SK-N-SH treated with all-trans-retinoic acid at 6 μM for 48 hours (cell line): ENCODE data around the gene ANKRD49.
"Not testable (repeated sequence)": the region's sequence is repeated elsewhere in the genome, so short reads cannot be mapped to it uniquely, and the experiment has no call there.

ENCODE experiments used
- ATAC-seq: fragments of 200-7000 bp; cut with Tn5 transposase; 3 replicates; pipeline ENCODE4 v1.9.1; 2020; ENCODE audit warnings: mild to moderate bottlenecking, moderate library complexity
- ARNTL ChIP-seq: fragments of 450-650 bp; formaldehyde crosslinking; IDR thresholded peaks from 2 replicates; pipeline ENCODE4 v1.5.0; 2020; ENCODE audit warnings: low read depth, mild to moderate bottlenecking, moderate library complexity, borderline replicate concordance
- BACH2 ChIP-seq: fragments of 250-450 bp; sonication (Bioruptor Pico); IDR thresholded peaks from 2 replicates; pipeline ENCODE4 v1.9.0; 2021; ENCODE audit warnings: mild to moderate bottlenecking, borderline replicate concordance
- CSDC2 ChIP-seq: fragments of 250-450 bp; sonication (Bioruptor Pico); IDR thresholded peaks from 2 replicates; pipeline ENCODE4 v1.5.0; 2020; ENCODE audit warnings: mild to moderate bottlenecking, moderate library complexity
- ESRRG ChIP-seq: fragments of 250-450 bp; sonication (Bioruptor Pico); IDR thresholded peaks from 2 replicates; pipeline ENCODE4 v1.6.1; 2021; ENCODE audit warnings: mild to moderate bottlenecking
- GLIS3 ChIP-seq: fragments of 250-450 bp; sonication (Bioruptor Pico); IDR thresholded peaks from 2 replicates; pipeline ENCODE4 v1.5.0; 2020; ENCODE audit warnings: mild to moderate bottlenecking, moderate library complexity
- ISL1 ChIP-seq: fragments of 250-450 bp; sonication (Bioruptor Pico); IDR thresholded peaks from 2 replicates; pipeline ENCODE4 v2.1.2; 2022; ENCODE audit warnings: mild to moderate bottlenecking, moderate library complexity
- OSR1 ChIP-seq: fragments of 250-450 bp; sonication (Bioruptor Pico); IDR thresholded peaks from 2 replicates; pipeline ENCODE4 v1.8.0; 2022; ENCODE audit warnings: moderate library complexity, mild to moderate bottlenecking, inconsistent platforms
- PPARA ChIP-seq: fragments of 250-450 bp; sonication (Bioruptor Pico); IDR thresholded peaks from 2 replicates; pipeline ENCODE4 v1.5.0; 2020; ENCODE audit warnings: mild to moderate bottlenecking, borderline replicate concordance
- RARB ChIP-seq: fragments of 250-450 bp; sonication (Bioruptor Pico); IDR thresholded peaks from 2 replicates; pipeline ENCODE4 v1.8.0; 2021; ENCODE audit warnings: mild to moderate bottlenecking, moderate library complexity
- SNAI2 ChIP-seq: fragments of 250-450 bp; sonication (Bioruptor Pico); IDR thresholded peaks from 2 replicates; pipeline ENCODE4 v1.5.0; 2020; ENCODE audit warnings: mild to moderate bottlenecking, moderate library complexity
- TCF4 ChIP-seq: fragments of 250-450 bp; sonication (Bioruptor Pico); IDR thresholded peaks from 2 replicates; pipeline ENCODE4 v1.8.0; 2021; ENCODE audit warnings: mild to moderate bottlenecking, moderate library complexity, borderline replicate concordance
- TOX ChIP-seq: fragments of 250-450 bp; sonication (Bioruptor Pico); IDR thresholded peaks from 2 replicates; pipeline ENCODE4 v1.8.0; 2021; ENCODE audit warnings: mild to moderate bottlenecking, moderate library complexity, borderline replicate concordance
- ZC3H10 ChIP-seq: fragments of 250-450 bp; sonication (Bioruptor Pico); IDR thresholded peaks from 2 replicates; pipeline ENCODE4 v1.5.1; 2021; ENCODE audit warnings: mild to moderate bottlenecking, moderate library complexity
- ZFP3 ChIP-seq: fragments of 250-450 bp; sonication (Bioruptor Pico); IDR thresholded peaks from 2 replicates; pipeline ENCODE4 v1.5.0; 2020; ENCODE audit warnings: mild to moderate bottlenecking, moderate library complexity
- ZFP30 ChIP-seq: fragments of 450-650 bp; formaldehyde crosslinking; IDR thresholded peaks from 2 replicates; pipeline ENCODE4 v1.5.0; 2022; ENCODE audit warnings: mild to moderate bottlenecking, moderate library complexity
- ZNF565 ChIP-seq: fragments of 450-650 bp; formaldehyde crosslinking; conservative IDR thresholded peaks from 2 replicates; pipeline ENCODE4 v1.5.0; 2020; ENCODE audit warnings: low read depth, mild to moderate bottlenecking, moderate library complexity
- ZNF70 ChIP-seq: fragments of 450-650 bp; formaldehyde crosslinking; IDR thresholded peaks from 2 replicates; pipeline ENCODE4 v1.5.0; 2020; ENCODE audit warnings: mild to moderate bottlenecking, moderate library complexity
- TF ChIP-seq, protein P1 (sequence below): fragments of 250-450 bp; sonication (Bioruptor Pico); IDR thresholded peaks from 2 replicates; pipeline ENCODE4 v1.5.1; 2020; ENCODE audit warnings: low read depth, mild to moderate bottlenecking, moderate library complexity
- TF ChIP-seq, protein P2 (sequence below): fragments of 250-450 bp; sonication (Bioruptor Pico); IDR thresholded peaks from 2 replicates; pipeline ENCODE4 v1.5.1; 2021; ENCODE audit warnings: mild to moderate bottlenecking, moderate library complexity
- TF ChIP-seq, protein P3 (sequence below): fragments of 250-450 bp; sonication (Bioruptor Pico); IDR thresholded peaks from 2 replicates; pipeline ENCODE4 v1.8.0; 2021; ENCODE audit warnings: low read depth, mild to moderate bottlenecking, moderate library complexity, borderline replicate concordance
- TF ChIP-seq, protein P4 (sequence below): fragments of 250-450 bp; sonication (Bioruptor Pico); IDR thresholded peaks from 2 replicates; pipeline ENCODE4 v1.8.0; 2020; ENCODE audit warnings: mild to moderate bottlenecking, moderate library complexity, borderline replicate concordance

ANKRD49 gene

DNA sequence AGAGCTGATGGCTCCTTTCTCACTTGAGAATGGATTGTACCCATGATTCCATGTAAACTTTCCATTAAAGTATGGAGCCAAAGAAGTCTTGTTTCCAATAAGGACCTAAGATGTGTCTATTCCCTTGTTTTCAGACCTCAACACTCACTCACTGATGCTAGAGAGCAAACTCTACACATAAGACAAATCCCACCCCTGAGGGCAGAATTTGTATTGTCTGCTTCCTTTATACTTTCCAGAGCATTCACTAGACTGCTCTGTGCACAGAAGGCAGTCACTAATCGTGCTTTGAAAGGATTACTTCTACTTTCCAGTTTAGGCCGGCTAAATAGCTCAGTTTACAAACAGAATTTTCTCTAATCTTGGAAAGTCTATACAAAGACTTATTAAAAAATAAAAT is 6.4 kb downstream of the ANKRD49 start (continued):
- TF ChIP-seq BACH2 (CRISPR knock-in tag), result no peak
- TF ChIP-seq TOX (CRISPR knock-in tag), result no peak
- TF ChIP-seq, protein P1, sequence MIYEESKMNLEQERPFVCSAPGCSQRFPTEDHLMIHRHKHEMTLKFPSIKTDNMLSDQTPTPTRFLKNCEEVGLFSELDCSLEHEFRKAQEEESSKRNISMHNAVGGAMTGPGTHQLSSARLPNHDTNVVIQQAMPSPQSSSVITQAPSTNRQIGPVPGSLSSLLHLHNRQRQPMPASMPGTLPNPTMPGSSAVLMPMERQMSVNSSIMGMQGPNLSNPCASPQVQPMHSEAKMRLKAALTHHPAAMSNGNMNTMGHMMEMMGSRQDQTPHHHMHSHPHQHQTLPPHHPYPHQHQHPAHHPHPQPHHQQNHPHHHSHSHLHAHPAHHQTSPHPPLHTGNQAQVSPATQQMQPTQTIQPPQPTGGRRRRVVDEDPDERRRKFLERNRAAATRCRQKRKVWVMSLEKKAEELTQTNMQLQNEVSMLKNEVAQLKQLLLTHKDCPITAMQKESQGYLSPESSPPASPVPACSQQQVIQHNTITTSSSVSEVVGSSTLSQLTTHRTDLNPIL, result no peak
- no peak for TF ChIP-seq RARB (CRISPR knock-in tag)
- TF ChIP-seq, protein P2, sequence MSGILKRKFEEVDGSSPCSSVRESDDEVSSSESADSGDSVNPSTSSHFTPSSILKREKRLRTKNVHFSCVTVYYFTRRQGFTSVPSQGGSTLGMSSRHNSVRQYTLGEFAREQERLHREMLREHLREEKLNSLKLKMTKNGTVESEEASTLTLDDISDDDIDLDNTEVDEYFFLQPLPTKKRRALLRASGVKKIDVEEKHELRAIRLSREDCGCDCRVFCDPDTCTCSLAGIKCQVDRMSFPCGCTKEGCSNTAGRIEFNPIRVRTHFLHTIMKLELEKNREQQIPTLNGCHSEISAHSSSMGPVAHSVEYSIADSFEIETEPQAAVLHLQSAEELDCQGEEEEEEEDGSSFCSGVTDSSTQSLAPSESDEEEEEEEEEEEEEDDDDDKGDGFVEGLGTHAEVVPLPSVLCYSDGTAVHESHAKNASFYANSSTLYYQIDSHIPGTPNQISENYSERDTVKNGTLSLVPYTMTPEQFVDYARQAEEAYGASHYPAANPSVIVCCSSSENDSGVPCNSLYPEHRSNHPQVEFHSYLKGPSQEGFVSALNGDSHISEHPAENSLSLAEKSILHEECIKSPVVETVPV (CRISPR knock-in tag), result no peak
- no peak for TF ChIP-seq SNAI2 (CRISPR knock-in tag)
- TF ChIP-seq ZNF70 (CRISPR knock-in tag), result no peak

DNA sequence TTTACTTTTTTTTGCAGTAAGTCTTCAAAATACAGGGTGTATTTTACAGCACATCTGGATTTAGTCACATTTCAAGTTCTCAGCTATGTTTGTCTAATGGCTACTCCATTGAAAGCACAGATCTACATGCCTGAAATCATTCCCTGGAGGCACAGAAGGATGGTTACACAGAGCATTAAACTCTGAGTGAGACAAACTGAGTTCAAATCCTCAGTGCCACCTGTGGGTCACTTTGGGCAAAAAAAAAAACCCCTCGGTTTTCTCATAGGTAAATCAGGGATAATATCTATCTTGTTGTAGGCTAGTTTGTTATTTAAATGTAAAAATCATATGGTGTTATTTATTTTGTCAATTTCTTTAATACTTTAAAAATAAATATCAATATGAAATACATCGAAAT is 7.7 kb downstream of the ANKRD49 start:
- ATAC-seq, result no peak
- no peak for TF ChIP-seq ZFP3 (CRISPR knock-in tag)
- no peak for TF ChIP-seq GLIS3 (CRISPR knock-in tag)
- TF ChIP-seq, protein P1, result no peak
- TF ChIP-seq SNAI2 (CRISPR knock-in tag), result no peak
- no peak for TF ChIP-seq PPARA (CRISPR knock-in tag)
- TF ChIP-seq ARNTL (CRISPR knock-in tag), result no peak
- TF ChIP-seq ZC3H10 (CRISPR knock-in tag), result no peak

DNA sequence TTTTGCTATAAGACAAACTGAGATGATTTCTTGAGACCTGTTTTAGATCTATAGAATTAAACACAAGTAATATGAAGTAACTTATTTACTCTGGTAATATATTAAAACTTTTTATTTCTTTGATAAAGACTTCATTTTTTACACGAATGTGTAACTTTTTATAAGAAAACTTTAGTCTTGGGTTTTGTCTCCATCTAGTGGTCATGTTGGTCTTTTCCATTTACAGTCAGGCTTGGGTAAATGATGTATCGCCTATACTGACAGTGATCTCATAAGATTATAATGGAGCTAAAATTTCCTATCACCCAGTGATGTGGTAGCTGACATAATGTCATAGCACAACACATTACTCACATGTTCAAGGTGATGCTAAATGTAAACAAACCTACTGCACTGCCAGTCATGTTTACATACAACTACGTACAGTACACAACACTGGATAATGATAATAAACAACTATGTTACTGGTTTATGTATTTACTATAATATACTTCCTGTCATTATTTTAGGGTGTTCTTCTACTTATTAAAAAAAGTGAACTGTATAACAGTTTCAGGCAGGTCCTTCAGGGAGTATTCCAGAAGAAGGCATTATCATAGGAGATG is 11.0 kb downstream of the ANKRD49 start:
- ATAC-seq, result peak; percentile 80
- TF ChIP-seq GLIS3 (CRISPR knock-in tag) (no peak), ARNTL (CRISPR knock-in tag) (no peak), PPARA (CRISPR knock-in tag) (no peak), SNAI2 (CRISPR knock-in tag) (no peak), CSDC2 (CRISPR knock-in tag) (no peak), OSR1 (CRISPR knock-in tag) (no peak), ESRRG (CRISPR knock-in tag) (no peak), ZFP30 (CRISPR knock-in tag) (no peak), BACH2 (CRISPR knock-in tag) (no peak), ISL1 (CRISPR knock-in tag) (no peak), TOX (CRISPR knock-in tag) (no peak), ZNF70 (CRISPR knock-in tag) (no peak), ZNF565 (CRISPR knock-in tag) (no peak), TCF4 (CRISPR knock-in tag) (no peak)
- TF ChIP-seq, protein P3, sequence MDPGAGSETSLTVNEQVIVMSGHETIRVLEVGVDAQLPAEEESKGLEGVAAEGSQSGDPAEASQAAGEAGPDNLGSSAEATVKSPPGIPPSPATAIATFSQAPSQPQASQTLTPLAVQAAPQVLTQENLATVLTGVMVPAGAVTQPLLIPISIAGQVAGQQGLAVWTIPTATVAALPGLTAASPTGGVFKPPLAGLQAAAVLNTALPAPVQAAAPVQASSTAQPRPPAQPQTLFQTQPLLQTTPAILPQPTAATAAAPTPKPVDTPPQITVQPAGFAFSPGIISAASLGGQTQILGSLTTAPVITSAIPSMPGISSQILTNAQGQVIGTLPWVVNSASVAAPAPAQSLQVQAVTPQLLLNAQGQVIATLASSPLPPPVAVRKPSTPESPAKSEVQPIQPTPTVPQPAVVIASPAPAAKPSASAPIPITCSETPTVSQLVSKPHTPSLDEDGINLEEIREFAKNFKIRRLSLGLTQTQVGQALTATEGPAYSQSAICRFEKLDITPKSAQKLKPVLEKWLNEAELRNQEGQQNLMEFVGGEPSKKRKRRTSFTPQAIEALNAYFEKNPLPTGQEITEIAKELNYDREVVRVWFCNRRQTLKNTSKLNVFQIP (CRISPR knock-in tag), result no peak
- TF ChIP-seq, protein P1, result no peak
- TF ChIP-seq, protein P4, sequence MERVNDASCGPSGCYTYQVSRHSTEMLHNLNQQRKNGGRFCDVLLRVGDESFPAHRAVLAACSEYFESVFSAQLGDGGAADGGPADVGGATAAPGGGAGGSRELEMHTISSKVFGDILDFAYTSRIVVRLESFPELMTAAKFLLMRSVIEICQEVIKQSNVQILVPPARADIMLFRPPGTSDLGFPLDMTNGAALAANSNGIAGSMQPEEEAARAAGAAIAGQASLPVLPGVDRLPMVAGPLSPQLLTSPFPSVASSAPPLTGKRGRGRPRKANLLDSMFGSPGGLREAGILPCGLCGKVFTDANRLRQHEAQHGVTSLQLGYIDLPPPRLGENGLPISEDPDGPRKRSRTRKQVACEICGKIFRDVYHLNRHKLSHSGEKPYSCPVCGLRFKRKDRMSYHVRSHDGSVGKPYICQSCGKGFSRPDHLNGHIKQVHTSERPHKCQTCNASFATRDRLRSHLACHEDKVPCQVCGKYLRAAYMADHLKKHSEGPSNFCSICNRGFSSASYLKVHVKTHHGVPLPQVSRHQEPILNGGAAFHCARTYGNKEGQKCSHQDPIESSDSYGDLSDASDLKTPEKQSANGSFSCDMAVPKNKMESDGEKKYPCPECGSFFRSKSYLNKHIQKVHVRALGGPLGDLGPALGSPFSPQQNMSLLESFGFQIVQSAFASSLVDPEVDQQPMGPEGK, result no peak

DNA sequence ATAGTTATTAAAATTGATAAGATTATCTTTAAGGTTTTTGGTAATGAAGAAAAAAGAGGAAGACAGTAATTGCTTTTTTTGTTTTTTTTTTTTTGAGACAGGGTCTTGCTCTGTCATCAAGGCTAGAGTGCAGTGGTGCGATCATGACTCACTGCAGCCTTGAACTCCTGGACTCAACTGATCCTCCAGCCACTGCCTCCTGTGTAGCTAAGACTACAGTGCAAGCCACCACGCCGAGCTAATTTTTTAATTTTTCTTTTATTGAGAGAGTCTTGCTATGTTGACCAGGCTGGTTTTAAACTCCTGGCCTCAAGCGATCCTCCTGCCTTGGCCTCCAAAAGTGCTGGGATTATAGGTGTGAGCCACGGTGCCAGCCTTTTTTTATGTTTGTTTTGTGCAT is 12.7 kb downstream of the ANKRD49 start:
- not testable (repeated sequence) for ATAC-seq
